SJSA1 (cell line): ENCODE data around the gene OCA2. TPM values are rescaled to one million over a fixed set of nuclear protein-coding genes. Genes with fewer than 3 reads are reported as not detected.

Source experiments
- DNase-seq, 2 experiments: peaks; one replicate each; pipeline ENCODE4 v3.0.0-alpha.2; 2015 to 2020; ENCODE audit warnings: low spot score in 2 of 2, low read depth in 1 of 2
- H3K27ac ChIP-seq: fragments of 250-450 bp; sonication (Bioruptor Pico); 2 replicates; pipeline ENCODE4 v1.5.1; 2020; ENCODE audit warnings: mild to moderate bottlenecking, moderate library complexity
- H3K27me3 ChIP-seq: fragments of 250-450 bp; sonication (Bioruptor Pico); replicated peaks from 2 replicates; pipeline ENCODE4 v1.5.1; 2020; ENCODE audit warnings: mild to moderate bottlenecking, moderate library complexity
- H3K36me3 ChIP-seq: fragments of 250-450 bp; sonication (Bioruptor Pico); 2 replicates; pipeline ENCODE4 v1.5.1; 2020; ENCODE audit warnings: mild to moderate bottlenecking
- H3K4me1 ChIP-seq: fragments of 250-450 bp; sonication (Bioruptor Pico); replicated peaks from 2 replicates; pipeline ENCODE4 v1.6.1; 2021; ENCODE audit warnings: mild to moderate bottlenecking
- H3K4me3 ChIP-seq: fragments of 250-450 bp; sonication (Bioruptor Pico); 2 replicates; pipeline ENCODE4 v1.5.1; 2020; ENCODE audit warnings: mild to moderate bottlenecking
- H3K9me3 ChIP-seq: fragments of 250-450 bp; sonication (Bioruptor Pico); replicated peaks from 2 replicates; pipeline ENCODE4 v1.5.1; 2020; ENCODE audit warnings: mild to moderate bottlenecking
- total RNA-seq: library from RNA; depleted of rRNA; stranded (reverse); fragments of >200 nt; shearing (Covaris generic); gene quantifications from 2 replicates; pipeline ENCODE4 v1.2.3, GENCODE V29; 2014

OCA2 gene
- total RNA-seq, 1 experiment from 2014 or later = 0.11 TPM

GRCh38 chr15:27868828-27869404 is 230.2 kb downstream of the OCA2 start:
- no peak for DNase-seq
- H3K27ac ChIP-seq = no peak overlapping the region
- H3K9me3 ChIP-seq = 0 out of 2 replicates have a peak, but pooled peaks cover under 1% of the 10 kb centered on the region

DNA sequence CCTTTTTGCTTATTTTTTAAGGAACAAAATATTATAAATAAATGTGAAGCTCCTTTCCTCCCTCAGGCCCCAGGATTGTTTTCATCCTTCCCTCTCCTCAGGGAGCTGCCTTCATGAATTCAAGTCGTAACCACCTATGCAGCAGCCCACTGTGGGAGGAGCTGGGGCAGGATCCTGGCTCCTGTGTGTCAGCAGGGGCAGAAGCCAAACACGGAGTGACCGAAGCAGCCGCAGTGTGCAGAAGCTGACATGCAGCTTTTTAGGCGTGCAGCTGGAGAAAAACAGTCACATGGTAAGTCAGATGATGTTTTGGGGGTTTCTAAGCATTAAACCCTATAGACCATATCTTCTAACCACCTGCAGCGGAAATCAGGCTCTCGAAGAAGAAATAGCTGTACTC is 231.3 kb downstream of the OCA2 start:
- Histone ChIP-seq H3K4me1 (no peaks in the 10 kb centered on the region), H3K27me3 (no peaks in the 10 kb centered on the region)

More at GRCh38 chr15:27868828-27869404, 230.2 kb downstream of the OCA2 start:
- Histone ChIP-seq H3K4me1 (no peaks in the 10 kb centered on the region), H3K27me3 (no peaks in the 10 kb centered on the region), H3K4me3 (no peak overlapping the region), H3K36me3 (no peaks in the 10 kb centered on the region)

DNA sequence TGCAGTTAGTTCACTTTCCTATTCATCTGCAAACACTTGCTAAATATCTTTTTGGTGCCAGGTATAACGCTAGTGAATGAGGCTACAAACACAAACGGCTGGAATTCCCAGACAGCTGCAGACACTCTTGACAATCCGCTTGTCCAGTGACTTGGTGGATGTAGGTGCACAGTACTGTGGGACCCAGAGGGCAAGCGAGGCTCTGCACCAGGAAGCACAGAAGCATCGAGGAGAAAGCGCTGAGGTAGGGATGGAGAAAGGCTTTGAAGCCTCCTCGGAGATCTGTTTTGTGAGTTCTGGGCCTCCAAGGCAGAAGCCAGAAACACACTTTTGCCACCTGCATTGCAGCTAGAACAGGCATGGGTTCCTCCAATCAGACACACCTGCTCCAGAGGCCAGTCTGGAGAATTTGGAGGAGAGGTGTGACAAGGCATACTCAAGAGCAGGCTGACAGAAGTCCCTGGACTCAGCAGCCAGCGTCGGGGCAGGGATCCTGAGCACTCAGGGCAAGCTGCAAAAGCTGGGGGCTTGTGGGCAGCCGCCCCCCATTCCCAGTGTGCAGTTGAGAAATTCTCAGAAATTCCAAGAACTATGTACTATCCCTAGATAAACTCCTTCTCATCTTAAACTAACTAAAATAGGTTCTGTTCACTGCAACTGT is 232.5 kb downstream of the OCA2 start:
- no peaks in the 10 kb centered on the region for H3K27me3 ChIP-seq
- no peak overlapping the region for H3K4me3 ChIP-seq
- DNase-seq = no peak
- H3K9me3 ChIP-seq = 0 out of 2 replicates have a peak, but pooled peaks cover 3% of the 10 kb centered on the region
- no peak overlapping the region for H3K27ac ChIP-seq
- H3K36me3 ChIP-seq = no peaks in the 10 kb centered on the region
- no peaks in the 10 kb centered on the region for H3K4me1 ChIP-seq

More for the DNA sequence above, 231.3 kb downstream of the OCA2 start:
- H3K9me3 ChIP-seq = 0 out of 2 replicates have a peak, but pooled peaks cover 3% of the 10 kb centered on the region
- H3K36me3 ChIP-seq = no peaks in the 10 kb centered on the region
- H3K27ac ChIP-seq = no peak overlapping the region
- DNase-seq = no peak
- H3K4me3 ChIP-seq = no peak overlapping the region

GRCh38 chr15:27865926-27866325 is 233.2 kb downstream of the OCA2 start:
- Histone ChIP-seq H3K27me3 (no peaks in the 10 kb centered on the region), H3K4me3 (no peak overlapping the region), H3K9me3 (0 out of 2 replicates have a peak, but pooled peaks cover 3% of the 10 kb centered on the region), H3K36me3 (no peaks in the 10 kb centered on the region), H3K27ac (no peak overlapping the region), H3K4me1 (no peaks in the 10 kb centered on the region)
- no peak for DNase-seq

DNA sequence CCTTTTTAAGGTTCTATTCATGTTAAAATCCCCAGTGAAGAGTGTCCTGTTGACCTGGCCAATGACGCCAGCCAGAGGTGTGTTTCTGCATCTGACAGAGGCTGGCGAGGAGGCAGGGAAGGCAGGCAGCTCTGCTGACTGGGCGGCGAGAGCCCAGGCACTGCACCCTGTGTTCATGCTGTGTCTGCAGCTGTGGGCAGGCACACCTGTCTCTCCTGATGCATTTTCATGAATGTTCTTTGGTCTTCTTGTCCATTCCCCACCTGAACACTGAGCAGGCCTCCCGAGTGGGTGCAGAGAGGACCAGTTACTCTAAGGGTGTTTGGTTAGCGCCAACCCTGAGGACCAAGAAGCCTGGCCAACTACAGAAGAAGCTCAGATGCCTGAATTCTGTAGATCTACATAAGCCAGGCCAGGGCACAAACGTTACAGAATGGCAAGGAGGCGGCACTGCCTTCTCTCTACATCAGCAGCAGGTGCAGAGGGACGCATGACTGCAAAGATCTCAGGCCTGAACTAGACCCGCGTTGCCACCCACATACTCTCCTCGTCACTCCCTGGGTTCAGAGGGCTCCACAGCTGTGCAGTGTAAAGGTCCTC is 233.7 kb downstream of the OCA2 start:
- Histone ChIP-seq H3K4me1 (no peaks in the 10 kb centered on the region), H3K9me3 (0 out of 2 replicates have a peak, but pooled peaks cover 3% of the 10 kb centered on the region), H3K36me3 (no peaks in the 10 kb centered on the region), H3K27me3 (no peaks in the 10 kb centered on the region), H3K27ac (no peak overlapping the region), H3K4me3 (no peak overlapping the region)
- DNase-seq = no peak

- H3K4me1 ChIP-seq = no peaks in the 10 kb centered on the region
- no peaks in the 10 kb centered on the region for H3K27me3 ChIP-seq
- H3K27ac ChIP-seq = no peak overlapping the region
- peaks cover 3% of the 10 kb centered on the region; the same call in 1 of the 2 replicates for H3K9me3 ChIP-seq
- H3K36me3 ChIP-seq = no peaks in the 10 kb centered on the region
- no peak for DNase-seq
- no peak overlapping the region for H3K4me3 ChIP-seq
Observed at GRCh38 chr15:27864719-27865118, 234.4 kb downstream of the OCA2 start.

DNA sequence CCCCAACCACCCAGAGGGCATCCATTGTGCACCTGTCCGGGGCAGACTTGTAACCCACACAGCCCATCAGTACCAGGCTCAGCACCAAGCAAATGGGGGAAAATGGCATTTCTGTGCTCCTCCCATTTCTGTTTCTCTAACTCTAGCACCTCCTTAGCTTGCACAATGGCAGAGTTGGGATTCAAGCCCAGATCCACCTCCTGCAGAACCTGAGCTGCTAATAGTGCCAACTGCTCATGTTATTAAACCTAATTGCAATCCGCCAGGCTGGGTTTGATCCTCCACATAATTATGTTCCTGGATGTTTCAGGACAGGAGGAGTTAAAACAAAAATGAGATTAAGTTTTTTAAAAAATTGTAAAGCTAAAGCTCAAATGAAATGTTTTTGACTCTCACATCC is 235.0 kb downstream of the OCA2 start:
- peaks cover 3% of the 10 kb centered on the region; the same call in 1 of the 2 replicates for H3K9me3 ChIP-seq
- no peak overlapping the region for H3K4me3 ChIP-seq
- no peak for DNase-seq
- no peaks in the 10 kb centered on the region for H3K4me1 ChIP-seq
- H3K27ac ChIP-seq = no peak overlapping the region
- H3K36me3 ChIP-seq = no peaks in the 10 kb centered on the region
- no peaks in the 10 kb centered on the region for H3K27me3 ChIP-seq

DNA sequence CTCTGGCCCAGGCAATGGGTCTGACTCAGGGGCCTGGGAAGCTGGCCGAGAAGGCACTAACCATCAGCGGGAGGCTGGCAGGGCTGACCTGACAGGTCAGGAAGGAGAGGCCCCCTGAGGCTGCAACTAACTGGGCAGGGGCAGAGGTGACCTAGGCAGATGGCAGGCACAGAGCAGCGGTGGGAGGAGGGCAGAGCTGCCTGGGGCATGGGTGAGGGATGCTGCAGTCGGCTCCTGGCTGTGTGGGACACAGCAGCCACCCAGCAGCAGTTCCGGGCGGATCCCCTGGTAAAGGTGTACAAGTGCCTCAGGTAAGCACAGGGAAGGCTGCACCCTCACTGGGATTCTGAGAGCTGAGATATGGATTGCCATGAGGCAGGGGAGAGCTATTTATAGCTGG is 236.1 kb downstream of the OCA2 start:
- Histone ChIP-seq H3K9me3 (peaks cover 3% of the 10 kb centered on the region; the same call in 1 of the 2 replicates), H3K4me1 (no peaks in the 10 kb centered on the region), H3K36me3 (no peaks in the 10 kb centered on the region), H3K4me3 (no peak overlapping the region), H3K27ac (no peak overlapping the region), H3K27me3 (no peaks in the 10 kb centered on the region)
- no peak for DNase-seq

DNA sequence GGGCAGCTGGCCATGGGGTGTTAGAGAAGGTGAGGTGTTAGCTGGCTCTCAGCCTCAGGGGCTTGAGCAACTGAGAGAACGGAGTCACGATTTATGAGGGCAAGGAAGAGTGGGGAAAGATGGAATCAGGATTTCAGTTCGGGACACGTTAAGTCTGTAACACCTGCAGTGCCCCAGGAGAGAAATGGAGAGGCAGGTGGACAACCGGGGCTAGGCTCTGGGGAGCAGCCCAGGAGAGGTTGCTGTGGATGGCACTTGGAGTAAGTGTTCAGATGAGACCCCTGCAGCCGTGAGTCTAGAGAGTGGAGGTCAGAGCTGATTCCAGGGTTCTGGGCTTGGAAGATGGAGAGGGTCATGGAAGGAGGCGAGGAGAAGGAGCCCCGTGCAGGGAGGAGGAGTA is 237.9 kb downstream of the OCA2 start:
- Histone ChIP-seq H3K27ac (no peak overlapping the region), H3K9me3 (peaks cover 3% of the 10 kb centered on the region; the same call in 1 of the 2 replicates), H3K36me3 (no peaks in the 10 kb centered on the region), H3K4me1 (no peaks in the 10 kb centered on the region), H3K4me3 (no peak overlapping the region), H3K27me3 (no peaks in the 10 kb centered on the region)
- DNase-seq = no peak

DNA sequence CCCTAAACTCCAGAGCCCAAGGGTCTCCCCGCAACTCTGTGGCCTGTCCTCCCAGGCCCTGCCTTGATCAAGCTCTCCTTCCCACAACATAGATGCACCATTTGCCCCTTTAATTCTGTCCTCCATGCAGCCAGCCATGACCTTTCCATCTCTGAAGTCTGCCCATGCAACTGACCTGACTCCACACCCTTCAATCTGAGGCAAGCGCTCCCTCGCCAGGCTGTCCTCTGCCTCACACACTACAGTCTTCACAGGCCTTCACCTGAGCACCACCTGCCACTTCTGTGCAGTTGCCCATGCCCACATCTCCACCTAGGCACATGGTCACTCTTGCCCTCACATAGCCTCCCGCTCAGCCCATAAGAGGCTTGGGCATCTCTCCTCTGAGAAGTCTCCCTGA is 244.0 kb downstream of the OCA2 start:
- Histone ChIP-seq H3K4me1 (no peaks in the 10 kb centered on the region), H3K9me3 (no peaks in the 10 kb centered on the region; the same call in 1 of the 2 replicates), H3K27me3 (no peaks in the 10 kb centered on the region), H3K4me3 (no peak overlapping the region), H3K36me3 (no peaks in the 10 kb centered on the region), H3K27ac (no peak overlapping the region)
- no peak for DNase-seq

DNA sequence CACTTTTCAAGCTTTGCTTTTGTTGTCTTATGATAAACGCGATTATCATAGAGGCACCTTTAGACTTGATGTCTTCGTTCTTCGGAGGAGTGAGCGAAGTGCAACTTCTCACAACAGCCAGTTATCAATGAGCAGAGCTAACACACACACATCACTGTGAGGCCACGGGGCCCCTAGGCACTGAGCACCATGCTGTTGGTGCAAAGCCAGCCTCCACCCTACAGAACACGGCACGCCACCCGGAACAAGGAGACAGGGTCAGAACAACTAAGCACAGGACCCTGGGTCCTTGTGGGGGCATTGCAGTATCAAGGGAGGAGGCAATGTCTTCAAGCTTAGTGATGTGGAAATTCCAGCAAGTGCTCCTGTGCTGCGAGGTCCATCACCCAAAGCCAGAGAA is 244.5 kb downstream of the OCA2 start:
- Histone ChIP-seq H3K36me3 (no peaks in the 10 kb centered on the region), H3K27ac (no peak overlapping the region), H3K4me1 (no peaks in the 10 kb centered on the region), H3K9me3 (no peaks in the 10 kb centered on the region), H3K27me3 (no peaks in the 10 kb centered on the region), H3K4me3 (no peak overlapping the region)
- DNase-seq = no peak

DNA sequence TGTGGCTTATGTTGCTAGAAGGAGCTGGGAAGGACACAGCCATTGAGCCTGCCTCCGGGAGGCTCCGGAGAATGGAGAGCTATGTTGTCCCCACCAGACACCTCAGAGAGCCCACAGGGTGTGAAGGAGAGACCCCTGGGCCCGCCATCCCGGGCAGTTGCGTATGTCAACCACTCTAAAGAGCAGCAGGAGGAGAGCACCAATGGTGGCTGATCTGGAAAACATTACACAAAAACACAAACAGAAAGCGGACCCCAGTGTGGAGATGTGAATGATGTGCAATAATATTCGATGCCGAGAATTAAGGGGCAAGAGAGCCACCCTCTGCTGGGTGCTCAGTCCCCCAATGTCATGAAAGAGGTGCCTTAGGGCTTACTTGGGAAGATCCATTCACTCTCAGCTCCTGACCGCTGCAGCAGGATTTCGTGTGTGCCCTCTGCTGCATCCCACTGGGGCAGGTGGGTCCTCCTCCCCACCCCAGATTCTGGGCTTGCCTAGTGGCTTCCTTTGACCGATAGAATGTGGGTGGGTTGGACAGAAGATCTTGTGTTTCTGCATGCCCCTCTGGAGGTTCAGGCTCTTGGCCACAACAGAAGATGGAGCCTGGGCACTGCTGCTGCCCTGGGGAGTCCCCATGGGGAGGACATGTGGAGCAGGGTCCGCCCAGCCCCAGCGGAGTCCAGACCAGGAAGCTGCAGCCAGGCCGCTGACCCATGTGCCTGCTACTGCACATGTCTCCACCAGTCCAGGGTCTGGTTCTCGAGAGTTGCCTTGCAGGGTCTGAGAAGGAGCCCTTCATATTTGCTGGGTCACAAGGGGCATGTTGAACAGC is 245.3 kb downstream of the OCA2 start:
- Histone ChIP-seq H3K36me3 (no peaks in the 10 kb centered on the region), H3K27me3 (no peaks in the 10 kb centered on the region), H3K9me3 (no peaks in the 10 kb centered on the region), H3K4me3 (no peak overlapping the region), H3K4me1 (no peaks in the 10 kb centered on the region), H3K27ac (no peak overlapping the region)
- no peak for DNase-seq

- no peak overlapping the region for H3K4me3 ChIP-seq
- no peak for DNase-seq
- no peaks in the 10 kb centered on the region for H3K36me3 ChIP-seq
- no peaks in the 10 kb centered on the region for H3K4me1 ChIP-seq
- H3K27ac ChIP-seq = no peak overlapping the region
- H3K27me3 ChIP-seq = no peaks in the 10 kb centered on the region
- H3K9me3 ChIP-seq = no peaks in the 10 kb centered on the region
Observed at GRCh38 chr15:27851858-27852210, 247.3 kb downstream of the OCA2 start.
